GM12801 (cell line): ENCODE results near the gene UBTD1.
A peak's percentile ranks its signal among the peaks of the same experiment; 100 is the strongest.

ENCODE experiments used
- CTCF ChIP-seq: IDR thresholded peaks from one replicate; pipeline ENCODE4 v1.5.1; 2011; ENCODE audit warnings: control low read depth; ENCODE audit not compliant: insufficient read length; ENCODE audit errors: extremely low read depth

The UBTD1 gene

GRCh38 chr10:97570146-97570788 is 71.5 kb downstream of the UBTD1 start:
- TF ChIP-seq CTCF = no peak

GRCh38 chr10:97570789-97571471 is 72.2 kb downstream of the UBTD1 start:
- no peak for TF ChIP-seq CTCF

GRCh38 chr10:97571622-97572021 is 72.9 kb downstream of the UBTD1 start:
- no peak for TF ChIP-seq CTCF

- TF ChIP-seq CTCF = peak; percentile 19
Measured at GRCh38 chr10:97572214-97572989, 73.7 kb downstream of the UBTD1 start, which contains the start of gene ANKRD2. TSS of gene ANKRD2 (plus strand) at chr10:97572779. CDS start at chr10:97572789, 10 bp downstream.

GRCh38 chr10:97573021-97573420 is 74.3 kb downstream of the UBTD1 start:
- no peak for TF ChIP-seq CTCF

GRCh38 chr10:97573672-97574071 is 74.9 kb downstream of the UBTD1 start:
- no peak for TF ChIP-seq CTCF

GRCh38 chr10:97574374-97575126 is 75.8 kb downstream of the UBTD1 start:
- no peak for TF ChIP-seq CTCF
